Measurements from ENCODE around the gene CFAP46. TPM values are rescaled to one million over a fixed set of nuclear protein-coding genes. Genes with fewer than 3 reads are reported as not detected.
"Not testable (repeated sequence)": the region's sequence is repeated elsewhere in the genome, so short reads cannot be mapped to it uniquely, and the experiment has no call there.

CFAP46 gene
- total RNA-seq, 1 donor from 2014 or later, result 0.85 TPM

- DNase-seq, result no peak
These were observed 20.5 kb upstream of the CFAP46 start for GRCh38 chr10:132962623-132963429.

- DNase-seq, result peak; percentile 76
These were observed 19.6 kb upstream of the CFAP46 start for GRCh38 chr10:132961787-132962622.

GRCh38 chr10:132961420-132961786, 19.0 kb upstream of the CFAP46 start:
- no peak for DNase-seq

- DNase-seq, result no peak
These were observed 18.5 kb upstream of the CFAP46 start for GRCh38 chr10:132960631-132961419.

- no peak for DNase-seq
These were observed 17.7 kb upstream of the CFAP46 start for GRCh38 chr10:132960071-132960472.

- DNase-seq, result no peak
These were observed 17.2 kb upstream of the CFAP46 start for GRCh38 chr10:132959559-132959961.

GRCh38 chr10:132958883-132959558, 16.7 kb upstream of the CFAP46 start:
- no peak for DNase-seq

- no peak for DNase-seq
These were observed 15.9 kb upstream of the CFAP46 start for GRCh38 chr10:132957981-132958882.

GRCh38 chr10:132957131-132957530, 14.8 kb upstream of the CFAP46 start:
- DNase-seq, result no peak

- not testable (repeated sequence) for DNase-seq
These were observed 13.9 kb upstream of the CFAP46 start for GRCh38 chr10:132956259-132956658.

GRCh38 chr10:132955479-132955878, 13.1 kb upstream of the CFAP46 start:
- DNase-seq, result no peak

GRCh38 chr10:132953428-132953827, 11.1 kb upstream of the CFAP46 start:
- DNase-seq, result no peak

GRCh38 chr10:132951926-132952325, 9.6 kb upstream of the CFAP46 start:
- no peak for DNase-seq

- no peak for DNase-seq
These were observed 6.0 kb upstream of the CFAP46 start for GRCh38 chr10:132948351-132948750.

- DNase-seq, result no peak
These were observed 5.5 kb upstream of the CFAP46 start for GRCh38 chr10:132947843-132948242.

- no peak for DNase-seq
These were observed 4.6 kb upstream of the CFAP46 start for GRCh38 chr10:132946806-132947546.

GRCh38 chr10:132946311-132946710, 3.9 kb upstream of the CFAP46 start:
- no peak for DNase-seq

- DNase-seq, result no peak
These were observed 3.5 kb upstream of the CFAP46 start for GRCh38 chr10:132945894-132946255.

GRCh38 chr10:132945125-132945893, 2.9 kb upstream of the CFAP46 start:
- no peak for DNase-seq

- DNase-seq, result no peak
These were observed 2.1 kb upstream of the CFAP46 start for GRCh38 chr10:132944510-132944909.
